Measurements from ENCODE around the gene HOXD13. TPM values are rescaled to one million over a fixed set of nuclear protein-coding genes. Genes with fewer than 3 reads are reported as not detected.

HOXD13 gene
- total and polyA plus RNA-seq, 2 of the 13 experiments (the other 11 are each of a cell fraction or from before 2014, with no cell fraction given) = not detected

- TF ChIP-seq ZFP91 (CRISPR knock-in tag; IDR thresholded peaks at IDR 0.05; ENCODE audit: borderline replicate concordance) = peak; percentile 86; the same call in 1 of the 2 replicates
- TF ChIP-seq MTERF4 (CRISPR knock-in tag; IDR thresholded peaks at IDR 0.05) = peak; percentile 86
- TF ChIP-seq HIVEP1 (CRISPR knock-in tag; IDR thresholded peaks at IDR 0.05) = peak; percentile 90
- peak; percentile 62; the same call in 1 of the 2 replicates for TF ChIP-seq ZNF607 (CRISPR knock-in tag; IDR thresholded peaks at IDR 0.05; ENCODE audit: borderline replicate concordance)
- TF ChIP-seq ZNF609 (CRISPR knock-in tag; IDR thresholded peaks at IDR 0.05; ENCODE audit: borderline replicate concordance) = peak; percentile 64; the same call in 1 of the 2 replicates
- 0 out of 2 replicates have a peak, but pooled peaks have one; percentile 51 for TF ChIP-seq SRY (CRISPR knock-in tag; IDR thresholded peaks at IDR 0.05)
- no peak; the same call in 1 of the 2 replicates for TF ChIP-seq KMT2B (CRISPR knock-in tag; IDR thresholded peaks at IDR 0.05)
- TF ChIP-seq MTA1 (CRISPR knock-in tag; IDR thresholded peaks at IDR 0.05; ENCODE audit: borderline replicate concordance) = peak; percentile 72; the same call in 1 of the 2 replicates
- TF ChIP-seq ZNF121 (CRISPR knock-in tag; IDR thresholded peaks at IDR 0.05) = peak; percentile 79
- TF ChIP-seq ZNF136 (CRISPR knock-in tag; IDR thresholded peaks at IDR 0.05; ENCODE audit: low read depth) = peak; percentile 53; the same call in 1 of the 2 replicates
- TF ChIP-seq PCBP1 (IDR thresholded peaks at IDR 0.05; ENCODE audit: borderline replicate concordance, low read depth, low read length) = 0 out of 2 replicates have a peak, but pooled peaks have one; percentile 70
- TF ChIP-seq ZNF800 (CRISPR knock-in tag; IDR thresholded peaks at IDR 0.05) = peak; percentile 61; the same call in 1 of the 2 replicates
- TF ChIP-seq PRMT3 (CRISPR knock-in tag; IDR thresholded peaks at IDR 0.05; ENCODE audit: borderline replicate concordance, low read depth) = peak; percentile 57; the same call in 1 of the 2 replicates
- no peak for TF ChIP-seq HDAC6 (IDR thresholded peaks at IDR 0.05; ENCODE audit: low read depth, low read length)
- no peak for TF ChIP-seq ZSCAN9 (CRISPR knock-in tag; IDR thresholded peaks at IDR 0.05; ENCODE audit: borderline replicate concordance)
- TF ChIP-seq ZNF839 (CRISPR knock-in tag; IDR thresholded peaks at IDR 0.05; ENCODE audit: borderline replicate concordance) = 0 out of 2 replicates have a peak, but pooled peaks have one; percentile 91
- TF ChIP-seq MEIS1 (CRISPR knock-in tag; IDR thresholded peaks at IDR 0.05; ENCODE audit: borderline replicate concordance) = peak; percentile 57; the same call in 1 of the 2 replicates
- no peak; the same call in 1 of the 2 replicates for TF ChIP-seq MIER3 (CRISPR knock-in tag; IDR thresholded peaks at IDR 0.05; ENCODE audit: borderline replicate concordance)
Observed at GRCh38 chr2:176140513-176141317, 48.2 kb downstream of the HOXD13 start (continued).

All from HepG2 (cell line).